GM12878 (cell line): ENCODE measurements around the gene CLASRP. TPM values are rescaled to one million over a fixed set of nuclear protein-coding genes. Genes with fewer than 3 reads are reported as not detected.

ENCODE experiments used
- ATAC-seq: fragments of 200-7000 bp; cut with Tn5 transposase; 3 replicates; pipeline ENCODE4 v1.9.1; 2020; ENCODE audit warnings: mild to moderate bottlenecking, moderate library complexity
- BruUV-seq: library from RNA; stranded (reverse); fragments of 400-500 nt; replicated peaks from 2 replicates; lab custom pipeline; 2021; lab: Mats Ljungman, UMichigan
- CTCF ChIA-PET: fragments of 300-600 bp; sonication (Branson Sonifier 250); formaldehyde crosslinking; extraction: SDS; loops from one replicate; lab custom pipeline; 2021; ENCODE audit warnings: inconsistent platforms; lab: Yijun Ruan, JAX
- POLR2A ChIA-PET: fragments of 350-600 bp; formaldehyde crosslinking; extraction: SDS; loops from one replicate; lab custom pipeline; 2021; ENCODE audit warnings: inconsistent platforms; lab: Charles Lee
- RAD21 ChIA-PET: fragments of 300-600 bp; sonication (Branson Sonifier 250); formaldehyde crosslinking; loops from one replicate; lab custom pipeline; 2023; ENCODE audit warnings: antibody characterized with exemption; ENCODE audit not compliant: unreplicated experiment; lab: Charles Lee
- SMC1A ChIA-PET: fragments of 300-600 bp; sonication (Branson Sonifier 250); formaldehyde crosslinking; loops from one replicate; lab custom pipeline; 2023; ENCODE audit not compliant: unreplicated experiment, uncharacterized antibody; lab: Charles Lee
- DNase-seq: peaks from one replicate; pipeline ENCODE4 v3.0.0-alpha.2; 2011; ENCODE audit warnings: low read depth, low spot score
- FAIRE-seq: peaks from 3 replicates; lab custom pipeline; 2011; peaks lifted over from hg19 to GRCh38; lab: Jason Lieb, UNC
- H2AFZ ChIP-seq: 2 replicates; pipeline ENCODE4 v1.6.0; 2011; ENCODE audit warnings: low read depth, low read length, control low read depth; ENCODE audit not compliant: control insufficient read depth
- H3K27ac ChIP-seq: 2 replicates; pipeline ENCODE4 v1.5.1; 2011; ENCODE audit warnings: control low read depth; ENCODE audit not compliant: control insufficient read depth, insufficient read depth
- H3K27me3 ChIP-seq, 2 experiments: replicated peaks in 1 of 2; 2 replicates each; pipeline versions ENCODE4 v1.6.0 to v1.6.1; 2011; ENCODE audit warnings: low read length in 1 of 2; ENCODE audit not compliant: control insufficient read depth in 2 of 2, insufficient read depth in 2 of 2
- H3K36me3 ChIP-seq, 2 experiments: 2 replicates each; pipeline ENCODE4 v1.5.1; 2011; ENCODE audit warnings: low read length in 1 of 2; ENCODE audit not compliant: control insufficient read depth in 2 of 2, insufficient read depth in 2 of 2
- H3K4me1 ChIP-seq: 2 replicates; pipeline ENCODE4 v1.6.1; 2011; ENCODE audit warnings: mild to moderate bottlenecking, low read length, moderate library complexity, mixed read lengths; ENCODE audit not compliant: control insufficient read depth, insufficient read depth
- H3K4me2 ChIP-seq: 2 replicates; pipeline ENCODE4 v1.6.0; 2011; ENCODE audit warnings: control low read depth; ENCODE audit not compliant: control insufficient read depth, insufficient read depth
- H3K4me3 ChIP-seq: fragments of 200-600 bp; sonication (generic); 2 replicates; pipeline ENCODE4 v1.5.1; 2016
- H3K79me2 ChIP-seq: 2 replicates; pipeline ENCODE4 v1.6.0; 2011; ENCODE audit warnings: low read length; ENCODE audit not compliant: control insufficient read depth, insufficient read depth
- H3K9ac ChIP-seq: 2 replicates; pipeline ENCODE4 v1.8.0; 2011; ENCODE audit warnings: low read length, control low read depth, mixed read lengths; ENCODE audit not compliant: control insufficient read depth, insufficient read depth
- H3K9me3 ChIP-seq: replicated peaks from 3 replicates; pipeline ENCODE4 v1.5.1; 2011; ENCODE audit warnings: mild to moderate bottlenecking, low read length; ENCODE audit not compliant: control insufficient read depth, insufficient read depth
- H4K20me1 ChIP-seq: 2 replicates; pipeline ENCODE4 v1.6.0; 2011; ENCODE audit not compliant: control insufficient read depth, insufficient read depth
- HCFC1 ChIP-seq: fragments of 150-350 bp; IDR thresholded peaks from 2 replicates; pipeline ENCODE4 v1.6.1; 2014; ENCODE audit warnings: low read length
- JUND ChIP-seq: IDR thresholded peaks from 2 replicates; pipeline ENCODE4 v1.6.1; 2012; ENCODE audit warnings: low read depth, mild to moderate bottlenecking, low read length, improper control_type of control experiment, moderate library complexity
- RAD21 ChIP-seq: IDR thresholded peaks from 2 replicates; pipeline ENCODE4 v1.6.1; 2011; ENCODE audit warnings: mild to moderate bottlenecking, low read depth, low read length, moderate library complexity; ENCODE audit not compliant: insufficient read depth
- YY1 ChIP-seq: IDR thresholded peaks from 2 replicates; pipeline ENCODE4 v1.6.1; 2011; ENCODE audit warnings: low read depth, mild to moderate bottlenecking, low read length
- ZBED1 ChIP-seq: IDR thresholded peaks from 2 replicates; pipeline ENCODE4 v1.6.1; 2016; ENCODE audit warnings: borderline replicate concordance
- WGBS: methylation state at CpG from one replicate; pipeline ENCODE4 v1.1.6; 2016; ENCODE audit warnings: low lambda C conversion rate; ENCODE audit not compliant: insufficient replicate concordance, insufficient coverage; ENCODE audit errors: missing lambda C conversion rate; 5-methylcytosine and 5-hydroxymethylcytosine counted together
- in situ Hi-C: fragments of 300-500 bp; cut with MboI; formaldehyde crosslinking; loops from 9 replicates; pipeline ENCODE4 v1.14.3; 2018; ENCODE audit warnings: mixed read lengths
- intact Hi-C: fragments of 100-400 bp; cut with micrococcal nuclease; formaldehyde crosslinking; loops from one replicate; pipeline ENCODE4 v1.14.2; 2022; ENCODE audit not compliant: unreplicated experiment
- polyA plus RNA-seq, 11 experiments: library from polyadenylated mRNA; depleted of rRNA in 4 of 11; unstranded in 6 of 11; stranded (reverse) in 5 of 11; fragments of >200 nt; fragmentation: Nextera tagmentation in 4 of 11; fragmentation: Illumina TruSeq in 1 of 11; extraction: Ambion mirVana in 4 of 11; extraction: Trizol in 1 of 11; gene quantifications; 1 replicate in 1 of 11; 2 replicates in 10 of 11; pipeline versions ENCODE4 v1.2.1 to v1.2.3, GENCODE V29; 2011 to 2016; ENCODE audit warnings: inconsistent platforms in 2 of 11, missing spikeins in 2 of 11, low read depth in 1 of 11
- total RNA-seq, 4 experiments: library from RNA; depleted of rRNA in 3 of 4; stranded (reverse); fragments of >200 nt in 3 of 4; fragmentation: Illumina TruSeq in 1 of 4; extraction: Trizol in 1 of 4; gene quantifications; 2 replicates each; pipeline versions ENCODE4 v1.2.1 to v1.2.3, GENCODE V29; 2013 to 2021
- TF ChIP-seq, protein P1 (sequence below): fragments of 450-650 bp; IDR thresholded peaks from 2 replicates; pipeline ENCODE4 v1.6.1; 2017; ENCODE audit warnings: antibody characterized with exemption, mild to moderate bottlenecking, moderate library complexity
- TF ChIP-seq, protein P2 (sequence below): fragments of 150-350 bp; IDR thresholded peaks from 2 replicates; pipeline ENCODE4 v1.6.1; 2014; ENCODE audit warnings: mild to moderate bottlenecking, low read depth, low read length

Gene CLASRP
- total and polyA plus RNA-seq, 10 of the 15 experiments (the other 5 are each of a cell fraction or from before 2014, with no cell fraction given): 0.68 to 75.8 (median 30.2) TPM

DNA sequence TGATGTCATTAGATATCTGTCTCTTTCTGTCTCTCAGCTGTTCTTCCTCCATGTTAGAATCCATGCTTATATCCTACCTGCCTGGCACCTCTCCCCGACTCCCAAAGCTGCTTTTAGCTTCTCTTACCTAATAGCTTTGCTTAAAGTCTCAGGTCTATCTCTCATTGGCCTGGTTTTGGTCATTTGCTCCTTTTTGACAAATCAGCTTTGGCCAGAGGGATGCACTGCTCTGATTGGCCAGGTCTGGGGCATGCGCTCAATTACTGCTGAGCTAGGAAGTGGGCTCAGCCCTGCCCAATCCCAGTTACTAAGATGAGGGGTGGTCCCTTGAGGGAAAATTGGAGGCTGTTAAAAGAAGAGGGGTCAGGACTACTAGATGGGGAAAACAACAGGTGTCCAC lies 11.5 kb upstream of the CLASRP start:
- Histone ChIP-seq H3K79me2 (no peaks in the 10 kb centered on the region), H3K4me2 (no peak overlapping the region), H3K4me1 (no peaks in the 10 kb centered on the region), H3K9ac (no peak overlapping the region), H3K27me3 (no peaks in the 10 kb centered on the region), H3K36me3 (peaks cover 9 to 18% of the 10 kb centered on the region in 2 experiments; a peak in 3 of 4 replicates), H2AFZ (no peak overlapping the region), H4K20me1 (no peaks in the 10 kb centered on the region), H3K4me3 (no peak overlapping the region), H3K27ac (no peak overlapping the region), H3K9me3 (no peaks in the 10 kb centered on the region)
- POLR2A ChIA-PET: interaction anchor here (1.5 kb wide), 1 partner anchor 17 kb away, joined by 4 read pairs; no protein-coding TSS in a partner anchor
- RAD21 ChIA-PET: interaction anchor here (1.9 kb wide), 1 partner anchor 11 kb away, joined by 5 read pairs; the partner anchor contains the start of gene CLASRP
- DNase-seq (no peak), ATAC-seq (peak; percentile 38; the same call in 1 of the 3 replicates), FAIRE-seq (no peak)
- no TSS peak for BruUV-seq
- 94% methylated on average over 2 of the region's 2 CpGs for WGBS
- TF ChIP-seq ZBED1 (no peak), YY1 (no peak), JUND (no peak), HCFC1 (no peak), RAD21 (no peak)
- TF ChIP-seq, protein P1, sequence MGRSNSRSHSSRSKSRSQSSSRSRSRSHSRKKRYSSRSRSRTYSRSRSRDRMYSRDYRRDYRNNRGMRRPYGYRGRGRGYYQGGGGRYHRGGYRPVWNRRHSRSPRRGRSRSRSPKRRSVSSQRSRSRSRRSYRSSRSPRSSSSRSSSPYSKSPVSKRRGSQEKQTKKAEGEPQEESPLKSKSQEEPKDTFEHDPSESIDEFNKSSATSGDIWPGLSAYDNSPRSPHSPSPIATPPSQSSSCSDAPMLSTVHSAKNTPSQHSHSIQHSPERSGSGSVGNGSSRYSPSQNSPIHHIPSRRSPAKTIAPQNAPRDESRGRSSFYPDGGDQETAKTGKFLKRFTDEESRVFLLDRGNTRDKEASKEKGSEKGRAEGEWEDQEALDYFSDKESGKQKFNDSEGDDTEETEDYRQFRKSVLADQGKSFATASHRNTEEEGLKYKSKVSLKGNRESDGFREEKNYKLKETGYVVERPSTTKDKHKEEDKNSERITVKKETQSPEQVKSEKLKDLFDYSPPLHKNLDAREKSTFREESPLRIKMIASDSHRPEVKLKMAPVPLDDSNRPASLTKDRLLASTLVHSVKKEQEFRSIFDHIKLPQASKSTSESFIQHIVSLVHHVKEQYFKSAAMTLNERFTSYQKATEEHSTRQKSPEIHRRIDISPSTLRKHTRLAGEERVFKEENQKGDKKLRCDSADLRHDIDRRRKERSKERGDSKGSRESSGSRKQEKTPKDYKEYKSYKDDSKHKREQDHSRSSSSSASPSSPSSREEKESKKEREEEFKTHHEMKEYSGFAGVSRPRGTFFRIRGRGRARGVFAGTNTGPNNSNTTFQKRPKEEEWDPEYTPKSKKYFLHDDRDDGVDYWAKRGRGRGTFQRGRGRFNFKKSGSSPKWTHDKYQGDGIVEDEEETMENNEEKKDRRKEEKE: no peak
- TF ChIP-seq, protein P2, sequence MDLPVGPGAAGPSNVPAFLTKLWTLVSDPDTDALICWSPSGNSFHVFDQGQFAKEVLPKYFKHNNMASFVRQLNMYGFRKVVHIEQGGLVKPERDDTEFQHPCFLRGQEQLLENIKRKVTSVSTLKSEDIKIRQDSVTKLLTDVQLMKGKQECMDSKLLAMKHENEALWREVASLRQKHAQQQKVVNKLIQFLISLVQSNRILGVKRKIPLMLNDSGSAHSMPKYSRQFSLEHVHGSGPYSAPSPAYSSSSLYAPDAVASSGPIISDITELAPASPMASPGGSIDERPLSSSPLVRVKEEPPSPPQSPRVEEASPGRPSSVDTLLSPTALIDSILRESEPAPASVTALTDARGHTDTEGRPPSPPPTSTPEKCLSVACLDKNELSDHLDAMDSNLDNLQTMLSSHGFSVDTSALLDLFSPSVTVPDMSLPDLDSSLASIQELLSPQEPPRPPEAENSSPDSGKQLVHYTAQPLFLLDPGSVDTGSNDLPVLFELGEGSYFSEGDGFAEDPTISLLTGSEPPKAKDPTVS: no peak
- intact Hi-C loops: no loop called here
- SMC1A ChIA-PET: interaction anchor here (1.0 kb wide), 1 partner anchor 11 kb away, joined by 3 read pairs; the partner anchor contains the start of gene CLASRP
- CTCF ChIA-PET: no interaction called here
- in situ Hi-C loops: no loop called here
